GM06990 (cell line): Measurements from ENCODE around the gene NTHL1.

Source experiments
- DNase-seq: peaks from one replicate; pipeline ENCODE4 v3.0.0-alpha.2; 2011; ENCODE audit not compliant: insufficient read length; ENCODE audit errors: extremely low read depth
- H3K27me3 ChIP-seq: replicated peaks from 2 replicates; pipeline ENCODE4 v1.6.0; 2011; ENCODE audit warnings: low read length; ENCODE audit not compliant: control insufficient read depth, insufficient read depth
- H3K36me3 ChIP-seq: 2 replicates; pipeline ENCODE4 v1.5.1; 2011; ENCODE audit warnings: low read length; ENCODE audit not compliant: control insufficient read depth, insufficient read depth
- H3K4me3 ChIP-seq: replicated peaks from 2 replicates; pipeline ENCODE4 v1.5.1; 2011; ENCODE audit warnings: low read depth, mild to moderate bottlenecking, control low read depth, low read length
- TF ChIP-seq, protein P1 (sequence below): IDR thresholded peaks from 2 replicates; pipeline ENCODE4 v1.5.1; 2011; ENCODE audit warnings: low read length, control low read depth, mild to moderate bottlenecking, inconsistent platforms; ENCODE audit not compliant: insufficient read depth, poor library complexity, severe bottlenecking

Gene NTHL1

DNA sequence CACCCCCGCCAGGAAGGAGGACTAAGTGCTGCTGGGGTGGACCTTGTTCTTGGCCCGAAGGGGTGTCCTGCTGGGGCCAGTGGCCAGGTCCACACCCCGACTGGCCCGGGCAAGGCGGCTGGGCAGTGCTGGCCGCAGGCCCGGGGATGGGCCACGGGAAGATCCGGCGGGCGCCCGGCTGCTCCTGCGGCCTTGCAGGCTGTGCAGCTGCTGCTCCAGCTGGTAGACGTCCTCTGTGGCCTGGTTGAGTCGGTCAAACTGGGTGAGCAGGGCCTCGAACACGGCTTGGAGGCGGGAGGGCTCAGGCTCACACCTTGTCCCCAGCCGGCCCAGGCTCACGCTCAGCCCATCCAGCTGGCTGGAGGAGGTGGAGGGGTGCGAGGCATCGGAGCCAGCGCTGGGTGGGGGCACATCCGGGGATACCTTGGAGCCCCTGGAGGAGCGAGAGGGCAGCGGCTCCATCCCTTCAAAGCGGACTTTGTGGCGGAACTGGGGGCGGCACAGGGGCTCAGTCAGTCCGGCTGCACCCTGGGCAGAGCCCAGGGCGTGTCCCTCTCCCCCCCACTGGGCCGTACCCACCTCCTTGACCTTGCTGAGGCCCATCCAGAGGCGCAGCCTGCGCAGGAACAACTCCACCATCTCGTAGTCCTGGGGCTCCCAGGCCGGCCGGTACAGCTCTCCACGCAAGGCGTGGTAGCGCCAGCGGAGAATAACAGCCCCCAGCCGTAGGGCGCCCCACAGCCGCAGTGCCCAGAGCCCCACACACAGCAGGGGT lies 42.3 kb upstream of the NTHL1 start:
- TF ChIP-seq, protein P1, sequence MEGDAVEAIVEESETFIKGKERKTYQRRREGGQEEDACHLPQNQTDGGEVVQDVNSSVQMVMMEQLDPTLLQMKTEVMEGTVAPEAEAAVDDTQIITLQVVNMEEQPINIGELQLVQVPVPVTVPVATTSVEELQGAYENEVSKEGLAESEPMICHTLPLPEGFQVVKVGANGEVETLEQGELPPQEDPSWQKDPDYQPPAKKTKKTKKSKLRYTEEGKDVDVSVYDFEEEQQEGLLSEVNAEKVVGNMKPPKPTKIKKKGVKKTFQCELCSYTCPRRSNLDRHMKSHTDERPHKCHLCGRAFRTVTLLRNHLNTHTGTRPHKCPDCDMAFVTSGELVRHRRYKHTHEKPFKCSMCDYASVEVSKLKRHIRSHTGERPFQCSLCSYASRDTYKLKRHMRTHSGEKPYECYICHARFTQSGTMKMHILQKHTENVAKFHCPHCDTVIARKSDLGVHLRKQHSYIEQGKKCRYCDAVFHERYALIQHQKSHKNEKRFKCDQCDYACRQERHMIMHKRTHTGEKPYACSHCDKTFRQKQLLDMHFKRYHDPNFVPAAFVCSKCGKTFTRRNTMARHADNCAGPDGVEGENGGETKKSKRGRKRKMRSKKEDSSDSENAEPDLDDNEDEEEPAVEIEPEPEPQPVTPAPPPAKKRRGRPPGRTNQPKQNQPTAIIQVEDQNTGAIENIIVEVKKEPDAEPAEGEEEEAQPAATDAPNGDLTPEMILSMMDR: no peak
- Histone ChIP-seq H3K36me3 (peaks cover 20% of the 10 kb centered on the region), H3K4me3 (no peak overlapping the region), H3K27me3 (no peaks in the 10 kb centered on the region)
- DNase-seq: no peak

DNA sequence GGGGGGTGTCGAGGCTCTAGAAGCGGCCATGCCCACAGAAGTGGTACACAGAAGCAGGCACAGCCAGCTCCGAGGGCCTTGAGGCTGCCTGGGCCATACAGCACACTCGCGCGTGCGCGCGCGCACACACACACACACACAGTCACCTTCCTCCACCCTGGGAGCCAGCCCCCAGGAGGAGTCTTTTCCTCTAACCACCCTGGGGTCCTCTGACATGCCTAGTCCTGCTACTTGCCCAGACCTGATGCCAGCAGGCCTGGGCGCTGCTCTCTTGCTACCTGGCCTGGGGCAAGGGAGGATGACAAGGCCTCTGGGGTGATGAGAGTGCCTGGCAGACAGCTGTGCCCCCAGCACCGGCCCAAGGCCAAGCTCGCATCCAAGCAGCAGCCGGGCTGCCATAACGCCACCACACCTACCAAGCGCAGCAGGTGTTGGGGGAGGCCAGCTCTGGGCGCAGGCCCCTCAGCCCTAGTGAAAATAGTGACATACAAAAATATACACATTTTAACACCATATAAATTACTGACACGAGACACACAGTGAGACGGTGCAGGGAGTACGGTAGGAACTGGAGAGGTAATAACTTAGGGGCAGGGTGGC lies 41.2 kb upstream of the NTHL1 start:
- DNase-seq: no peak
- H3K27me3 ChIP-seq: no peaks in the 10 kb centered on the region
- H3K4me3 ChIP-seq: no peak overlapping the region
- TF ChIP-seq, protein P1: no peak
- H3K36me3 ChIP-seq: peaks cover 25% of the 10 kb centered on the region

DNA sequence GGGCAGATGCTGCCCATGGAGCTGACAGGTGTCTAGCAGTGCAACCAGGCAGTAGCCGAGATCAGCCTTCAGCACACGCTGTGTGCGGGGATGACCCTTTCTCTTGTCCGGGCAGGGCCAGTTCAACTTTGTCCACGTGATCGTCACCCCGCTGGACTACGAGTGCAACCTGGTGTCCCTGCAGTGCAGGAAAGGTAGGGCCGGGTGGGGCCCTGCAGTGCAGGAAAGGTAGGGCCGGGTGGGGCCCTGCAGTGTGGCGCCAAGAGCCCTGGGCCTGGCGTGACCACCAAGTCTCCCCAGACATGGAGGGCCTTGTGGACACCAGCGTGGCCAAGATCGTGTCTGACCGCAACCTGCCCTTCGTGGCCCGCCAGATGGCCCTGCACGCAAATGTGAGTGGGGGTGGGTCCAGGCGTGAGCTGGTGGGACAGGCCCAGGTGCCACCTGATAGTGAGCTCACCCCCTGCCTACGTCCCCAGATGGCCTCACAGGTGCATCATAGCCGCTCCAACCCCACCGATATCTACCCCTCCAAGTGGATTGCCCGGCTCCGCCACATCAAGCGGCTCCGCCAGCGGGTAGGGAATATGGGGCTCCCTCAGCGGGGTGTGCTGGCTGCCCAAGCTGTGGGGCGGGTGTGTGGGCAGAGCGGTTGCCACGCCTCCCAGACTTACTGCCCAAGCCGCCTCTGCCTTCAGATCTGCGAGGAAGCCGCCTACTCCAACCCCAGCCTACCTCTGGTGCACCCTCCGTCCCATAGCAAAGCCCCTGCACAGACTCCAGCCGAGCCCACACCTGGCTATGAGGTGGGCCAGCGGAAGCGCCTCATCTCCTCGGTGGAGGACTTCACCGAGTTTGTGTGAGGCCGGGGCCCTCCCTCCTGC lies 40.4 kb upstream of the NTHL1 start:
- no peak for DNase-seq
- peaks cover 30% of the 10 kb centered on the region for H3K36me3 ChIP-seq
- H3K4me3 ChIP-seq: no peak overlapping the region
- H3K27me3 ChIP-seq: no peaks in the 10 kb centered on the region
- TF ChIP-seq, protein P1: no peak

DNA sequence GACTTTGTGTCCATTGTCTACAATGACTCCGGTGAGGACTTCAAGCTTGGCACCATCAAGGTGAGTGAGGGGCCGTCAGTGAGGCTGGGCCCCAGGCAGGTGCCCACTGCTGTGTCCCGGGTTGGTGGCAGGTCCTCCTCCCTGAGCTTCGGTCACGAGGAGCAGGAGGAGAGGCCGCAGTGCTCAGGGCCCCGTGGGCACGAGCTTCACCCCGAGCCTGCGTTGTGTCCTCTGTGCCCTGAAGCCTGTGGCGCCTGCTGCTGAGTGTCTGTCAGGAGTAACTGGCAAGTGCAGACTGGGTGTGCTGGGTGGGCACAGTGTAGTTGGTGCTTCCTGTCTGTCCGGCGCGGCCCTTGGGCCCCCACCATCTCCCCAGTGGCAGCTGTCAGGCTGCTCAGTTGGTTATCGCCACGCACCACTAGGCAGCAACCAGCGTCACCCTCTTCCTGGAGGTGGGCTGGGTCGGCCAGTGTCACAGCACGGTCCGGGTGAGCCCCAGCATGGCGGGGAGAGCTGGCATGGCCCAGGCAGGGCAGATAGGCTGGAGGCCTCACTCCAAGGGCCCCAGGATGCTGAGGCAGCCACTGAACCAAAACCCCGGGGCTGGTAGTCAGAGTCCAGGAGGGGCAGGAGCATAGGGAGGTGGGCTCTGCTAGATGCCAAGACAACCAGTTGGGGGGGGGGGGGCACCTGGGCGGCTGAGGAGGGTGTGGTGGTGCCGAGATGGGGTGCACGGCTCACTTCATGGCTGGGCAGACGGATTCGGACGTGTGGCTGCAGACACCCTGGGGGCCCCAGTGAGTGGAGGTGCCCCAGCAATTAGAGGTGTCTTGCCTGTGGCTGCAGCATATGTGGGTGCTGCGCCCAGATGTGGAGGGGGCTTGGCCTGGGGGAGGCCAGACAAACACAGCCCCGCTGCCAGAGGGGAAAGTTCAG lies 39.4 kb upstream of the NTHL1 start:
- no peaks in the 10 kb centered on the region for H3K27me3 ChIP-seq
- H3K36me3 ChIP-seq: peaks cover 33% of the 10 kb centered on the region
- DNase-seq: no peak
- H3K4me3 ChIP-seq: no peak overlapping the region
- TF ChIP-seq, protein P1: no peak

DNA sequence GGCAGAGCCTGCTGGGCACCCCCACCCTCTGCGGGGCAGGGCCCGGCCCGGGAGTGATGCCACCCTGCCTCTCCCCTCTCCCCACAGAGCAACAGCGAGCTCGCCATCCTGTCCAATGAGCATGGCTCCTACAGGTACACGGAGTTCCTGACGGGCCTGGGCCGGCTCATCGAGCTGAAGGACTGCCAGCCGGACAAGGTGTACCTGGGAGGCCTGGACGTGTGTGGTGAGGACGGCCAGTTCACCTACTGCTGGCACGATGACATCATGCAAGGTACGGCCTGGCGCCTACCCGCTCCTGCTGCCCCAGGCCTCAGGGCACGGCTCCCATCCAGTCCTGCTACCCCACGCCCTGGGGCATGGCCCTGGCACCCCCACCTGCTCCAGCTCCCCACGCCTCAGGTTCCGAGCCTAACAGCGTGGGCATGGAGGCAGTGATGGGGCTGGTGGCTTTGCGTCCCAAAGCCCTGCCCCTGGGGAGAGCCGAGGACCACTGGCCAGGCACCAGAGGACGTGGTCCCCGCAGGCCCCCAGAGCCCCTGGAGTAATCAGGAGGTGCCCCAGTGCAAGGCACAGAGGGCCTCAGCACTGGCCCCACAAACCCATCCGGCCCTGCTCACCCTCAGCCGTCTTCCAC lies 38.6 kb upstream of the NTHL1 start:
- TF ChIP-seq, protein P1: no peak
- no peak overlapping the region for H3K4me3 ChIP-seq
- no peaks in the 10 kb centered on the region for H3K27me3 ChIP-seq
- peaks cover 36% of the 10 kb centered on the region for H3K36me3 ChIP-seq
- no peak for DNase-seq
